Left ventricle myocardium inferior (tissue), 1 donor: ENCODE results near the gene SKAP2. TPM values are rescaled to one million over a fixed set of nuclear protein-coding genes. Genes with fewer than 3 reads are reported as not detected.

Source experiments
- DNase-seq: peaks from one replicate; pipeline ENCODE4 v3.0.0-alpha.2; 2020
- H3K27ac ChIP-seq: fragments of 200-600 bp; replicated peaks from 2 replicates; pipeline ENCODE4 v1.8.0; 2021
- H3K27me3 ChIP-seq: fragments of 200-600 bp; 2 replicates; pipeline ENCODE4 v1.8.0; 2021; ENCODE audit warnings: low read depth
- H3K36me3 ChIP-seq: fragments of 200-600 bp; 2 replicates; pipeline ENCODE4 v1.8.0; 2021
- H3K4me1 ChIP-seq: fragments of 200-600 bp; 2 replicates; pipeline ENCODE4 v1.8.0; 2021
- H3K4me3 ChIP-seq: fragments of 200-600 bp; 2 replicates; pipeline ENCODE4 v1.8.0; 2021; ENCODE audit warnings: mild to moderate bottlenecking, moderate library complexity
- H3K9me3 ChIP-seq: fragments of 200-600 bp; replicated peaks from 2 replicates; pipeline ENCODE4 v1.8.0; 2021
- intact Hi-C: fragments of 100-400 bp; cut with micrococcal nuclease; formaldehyde crosslinking; loops from one replicate; pipeline ENCODE4 v1.11.0; 2022
- total RNA-seq: library from RNA; stranded (reverse); fragmentation: NEBNext Ultra II Directional; extraction: Animal tissue kit (Norgen Biotek cat#: 25700); gene quantifications from one replicate; pipeline ENCODE4 v1.2.1, GENCODE V29; 2021
- TF ChIP-seq, protein P1 (sequence below): fragments of 200-600 bp; IDR thresholded peaks from 2 replicates; pipeline ENCODE4 v1.8.0; 2021; ENCODE audit warnings: antibody characterized with exemption, mild to moderate bottlenecking, borderline replicate concordance
- donor health status: DM: no; HTN: yes; CAD: no; lungs with severe emphysema.

Gene SKAP2
- total RNA-seq, 1 donor from 2014 or later = 5.2 TPM

DNA sequence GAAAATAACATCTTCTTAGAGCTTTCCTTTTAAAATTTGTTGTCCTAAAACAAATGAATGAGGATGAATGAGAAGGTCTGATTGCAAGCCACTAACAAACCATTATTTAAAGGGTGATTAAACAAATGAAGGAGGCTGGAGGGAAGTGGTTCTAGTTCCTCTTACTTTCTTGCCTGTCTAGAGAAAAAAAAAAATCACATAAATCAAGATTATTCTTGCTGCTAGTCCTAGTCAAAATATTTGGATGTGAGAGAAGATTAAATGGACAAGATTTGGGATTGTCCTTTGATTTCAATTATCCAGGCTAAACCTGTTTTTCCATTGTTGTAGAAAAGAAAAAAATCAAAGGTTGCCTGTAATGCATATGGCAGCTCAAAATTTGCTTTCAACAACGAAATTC is 3.3 kb downstream of the SKAP2 start:
- peaks cover 99% of the 10 kb centered on the region for H3K27me3 ChIP-seq
- peaks cover 11% of the 10 kb centered on the region for H3K4me1 ChIP-seq

GRCh38 chr7:26860361-26860760 is 4.0 kb downstream of the SKAP2 start:
- Histone ChIP-seq H3K9me3 (no peaks in the 10 kb centered on the region), H3K27ac (no peak overlapping the region), H3K4me3 (no peak overlapping the region), H3K36me3 (no peaks in the 10 kb centered on the region), H3K27me3 (peaks cover 99% of the 10 kb centered on the region), H3K4me1 (peaks cover 11% of the 10 kb centered on the region)
- intact Hi-C loops = no loop called here
- no peak for DNase-seq
- TF ChIP-seq, protein P1, sequence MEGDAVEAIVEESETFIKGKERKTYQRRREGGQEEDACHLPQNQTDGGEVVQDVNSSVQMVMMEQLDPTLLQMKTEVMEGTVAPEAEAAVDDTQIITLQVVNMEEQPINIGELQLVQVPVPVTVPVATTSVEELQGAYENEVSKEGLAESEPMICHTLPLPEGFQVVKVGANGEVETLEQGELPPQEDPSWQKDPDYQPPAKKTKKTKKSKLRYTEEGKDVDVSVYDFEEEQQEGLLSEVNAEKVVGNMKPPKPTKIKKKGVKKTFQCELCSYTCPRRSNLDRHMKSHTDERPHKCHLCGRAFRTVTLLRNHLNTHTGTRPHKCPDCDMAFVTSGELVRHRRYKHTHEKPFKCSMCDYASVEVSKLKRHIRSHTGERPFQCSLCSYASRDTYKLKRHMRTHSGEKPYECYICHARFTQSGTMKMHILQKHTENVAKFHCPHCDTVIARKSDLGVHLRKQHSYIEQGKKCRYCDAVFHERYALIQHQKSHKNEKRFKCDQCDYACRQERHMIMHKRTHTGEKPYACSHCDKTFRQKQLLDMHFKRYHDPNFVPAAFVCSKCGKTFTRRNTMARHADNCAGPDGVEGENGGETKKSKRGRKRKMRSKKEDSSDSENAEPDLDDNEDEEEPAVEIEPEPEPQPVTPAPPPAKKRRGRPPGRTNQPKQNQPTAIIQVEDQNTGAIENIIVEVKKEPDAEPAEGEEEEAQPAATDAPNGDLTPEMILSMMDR = no peak

More for the DNA sequence above, 3.3 kb downstream of the SKAP2 start:
- Histone ChIP-seq H3K27ac (no peak overlapping the region), H3K36me3 (no peaks in the 10 kb centered on the region), H3K4me3 (no peak overlapping the region), H3K9me3 (no peaks in the 10 kb centered on the region)
- TF ChIP-seq, protein P1 = no peak
- no peak for DNase-seq
- intact Hi-C loops = no loop called here

DNA sequence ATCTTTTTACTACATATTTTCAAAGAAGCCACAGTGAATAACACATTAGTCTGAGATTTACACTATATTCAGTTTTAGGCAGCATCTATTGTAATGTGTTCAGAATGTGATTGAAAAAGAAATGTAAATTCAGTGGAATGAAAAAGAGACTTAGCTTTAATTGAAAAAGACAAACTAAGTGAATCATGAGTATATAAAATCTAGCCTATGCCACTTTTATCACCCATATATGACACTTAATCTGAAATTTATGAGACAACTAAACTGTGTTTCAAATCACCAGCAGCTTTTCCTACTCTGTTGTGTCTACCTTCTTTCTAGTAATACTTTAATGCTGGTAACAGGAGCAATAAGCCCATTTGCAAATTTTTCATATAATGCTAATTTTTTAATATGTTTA is 4.7 kb downstream of the SKAP2 start:
- H3K4me3 ChIP-seq = no peak overlapping the region
- peaks cover 11% of the 10 kb centered on the region for H3K4me1 ChIP-seq
- H3K27me3 ChIP-seq = peaks cover 99% of the 10 kb centered on the region
- TF ChIP-seq, protein P1 = no peak
- no peaks in the 10 kb centered on the region for H3K9me3 ChIP-seq
- no peak for DNase-seq
- intact Hi-C loops = no loop called here
- H3K36me3 ChIP-seq = no peaks in the 10 kb centered on the region
- no peak overlapping the region for H3K27ac ChIP-seq

DNA sequence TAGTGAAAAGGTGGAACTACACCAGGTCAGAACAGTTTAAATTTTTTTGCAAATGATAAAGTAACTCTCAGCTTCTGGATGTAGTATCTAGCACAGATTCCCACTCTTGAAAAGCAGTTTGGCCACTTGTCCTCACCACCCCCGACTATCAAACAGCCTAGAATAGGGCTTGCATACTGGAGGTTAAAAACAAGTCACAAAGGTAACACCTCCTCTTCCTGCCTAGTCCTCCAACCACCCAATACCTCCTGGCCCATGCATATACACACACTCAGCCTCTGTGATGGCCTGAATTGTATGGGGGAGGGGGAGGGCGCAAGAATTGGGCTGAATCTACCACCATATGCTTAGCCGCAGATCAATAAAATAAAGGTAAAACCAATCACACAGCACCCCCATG is 5.7 kb downstream of the SKAP2 start:
- intact Hi-C loops = no loop called here
- Histone ChIP-seq H3K27ac (no peak overlapping the region), H3K9me3 (no peaks in the 10 kb centered on the region), H3K4me1 (peaks cover under 1% of the 10 kb centered on the region), H3K27me3 (peaks cover 98% of the 10 kb centered on the region), H3K4me3 (no peak overlapping the region), H3K36me3 (no peaks in the 10 kb centered on the region)
- no peak for DNase-seq
- TF ChIP-seq, protein P1 = no peak

- no peak overlapping the region for H3K4me3 ChIP-seq
- H3K27ac ChIP-seq = no peak overlapping the region
- H3K27me3 ChIP-seq = peaks cover 98% of the 10 kb centered on the region
These were observed 6.1 kb downstream of the SKAP2 start for GRCh38 chr7:26858241-26858715.

More at GRCh38 chr7:26858241-26858715, 6.1 kb downstream of the SKAP2 start:
- TF ChIP-seq, protein P1 = no peak
- H3K4me1 ChIP-seq = no peaks in the 10 kb centered on the region
- no peaks in the 10 kb centered on the region for H3K9me3 ChIP-seq
- no peaks in the 10 kb centered on the region for H3K36me3 ChIP-seq
- no peak for DNase-seq
- intact Hi-C loops = no loop called here
